Activated CD8-positive, alpha-beta T cell treated with anti-CD3 and anti-CD28 coated beads, Interleukin-2, amount 10 ng/mL, durations not matched to agents 7 days and 5 days (primary cell): ENCODE measurements around the gene ALOX15B. TPM values are rescaled to one million over a fixed set of nuclear protein-coding genes. Genes with fewer than 3 reads are reported as not detected.
A peak's percentile ranks its signal among the peaks of the same experiment; 100 is the strongest.

Experiments used
- ATAC-seq: fragments of 150-1000 bp; cut with Tn5 transposase; one replicate; pipeline ENCODE4 v1.10.0; 2021; ENCODE audit warnings: moderate library complexity
- CTCF ChIA-PET: fragments of 350-600 bp; sonication (Branson Sonifier 250); formaldehyde crosslinking; loops from one replicate; lab custom pipeline; 2021; ENCODE audit warnings: antibody characterized with exemption; lab: Charles Lee
- POLR2A ChIA-PET: fragments of 350-600 bp; sonication (Branson Sonifier 250); formaldehyde crosslinking; loops from one replicate; lab custom pipeline; 2021; ENCODE audit warnings: antibody characterized with exemption; lab: Charles Lee
- DNase-seq: peaks from one replicate; pipeline ENCODE4 v3.0.0-alpha.2; 2020
- H3K27ac Mint-ChIP-seq: one replicate; pipeline ENCODE4 v1.8.0; 2021; ENCODE audit warnings: mild to moderate bottlenecking, mixed read lengths
- H3K27me3 Mint-ChIP-seq: one replicate; pipeline ENCODE4 v1.8.0; 2021; ENCODE audit warnings: low read depth, mixed read lengths
- H3K36me3 Mint-ChIP-seq: one replicate; pipeline ENCODE4 v1.8.0; 2021; ENCODE audit warnings: low read depth, mixed read lengths
- H3K4me1 Mint-ChIP-seq: one replicate; pipeline ENCODE4 v1.8.0; 2021; ENCODE audit warnings: low read depth, mixed read lengths
- H3K4me3 Mint-ChIP-seq: one replicate; pipeline ENCODE4 v1.8.0; 2021; ENCODE audit warnings: mild to moderate bottlenecking, mixed read lengths
- H3K9me3 Mint-ChIP-seq: one replicate; pipeline ENCODE4 v1.8.0; 2022; ENCODE audit warnings: mixed read lengths; ENCODE audit not compliant: insufficient read depth
- total RNA-seq, 2 experiments: library from RNA; stranded (reverse); gene quantifications; one replicate each; pipeline ENCODE4 v1.2.3, GENCODE V29; 2021

ALOX15B gene
- total RNA-seq, 2 experiments from 2014 or later = not detected

DNA sequence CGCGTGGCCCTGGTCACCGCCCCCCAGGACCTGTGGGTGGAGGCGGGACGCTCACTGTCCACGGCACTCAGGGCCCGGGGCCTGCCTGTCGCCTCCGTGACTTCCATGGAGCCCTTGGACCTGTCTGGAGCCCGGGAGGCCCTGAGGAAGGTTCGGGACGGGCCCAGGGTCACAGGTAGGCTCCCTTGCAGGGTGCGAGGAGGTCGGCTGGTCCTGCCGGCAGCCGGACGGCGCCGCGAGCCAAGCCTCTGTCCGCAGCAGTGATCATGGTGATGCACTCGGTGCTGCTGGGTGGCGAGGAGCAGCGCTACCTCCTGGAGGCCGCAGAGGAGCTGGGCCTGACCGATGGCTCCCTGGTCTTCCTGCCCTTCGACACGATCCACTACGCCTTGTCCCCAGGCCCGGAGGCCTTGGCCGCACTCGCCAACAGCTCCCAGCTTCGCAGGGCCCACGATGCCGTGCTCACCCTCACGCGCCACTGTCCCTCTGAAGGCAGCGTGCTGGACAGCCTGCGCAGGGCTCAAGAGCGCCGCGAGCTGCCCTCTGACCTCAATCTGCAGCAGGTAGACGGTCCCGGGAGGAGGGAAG, 35.2 kb upstream of the ALOX15B start:
- no peak overlapping the region for H3K27ac Mint-ChIP-seq
- H3K4me3 Mint-ChIP-seq = no peak overlapping the region
- no peak for DNase-seq
- H3K27me3 Mint-ChIP-seq = peaks cover 40% of the 10 kb centered on the region
- no peaks in the 10 kb centered on the region for H3K36me3 Mint-ChIP-seq
- no peak for ATAC-seq
- H3K9me3 Mint-ChIP-seq = no peaks in the 10 kb centered on the region
- ChIA-PET CTCF (interaction anchor here (0.9 to 1.8 kb wide), 3 partner anchors 14 to 38 kb away, joined by 3 to 8 read pairs (median 7); no protein-coding TSS in a partner anchor), POLR2A (interaction anchor here (0.7 kb wide), 1 partner anchor 72 kb away, joined by 3 read pairs; the partner anchor contains the start of genes CNTROB and TRAPPC1)
- peaks cover 7% of the 10 kb centered on the region for H3K4me1 Mint-ChIP-seq

DNA sequence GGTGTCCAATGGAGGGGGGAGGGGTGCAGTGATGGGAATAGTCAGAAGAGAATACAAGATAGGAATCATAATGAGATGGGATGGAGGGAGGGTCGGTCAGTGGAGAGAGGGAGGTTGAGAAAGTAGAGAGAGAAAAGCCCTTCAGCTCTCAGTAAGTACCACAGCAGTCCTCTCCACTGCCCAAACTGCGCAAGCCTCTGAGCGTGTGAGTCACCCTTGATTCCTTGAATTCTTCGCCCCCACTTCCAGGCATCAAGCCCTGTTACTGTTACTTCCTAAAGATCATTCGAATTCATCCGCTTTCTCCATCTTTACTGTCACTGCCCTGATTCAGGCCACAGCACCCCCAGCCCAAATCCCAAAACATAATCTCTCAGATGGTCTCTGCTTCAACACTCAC, 34.0 kb upstream of the ALOX15B start:
- ChIA-PET POLR2A (no interaction called here), CTCF (interaction anchor here (0.9 to 1.8 kb wide), 9 partner anchors 8 to 143 kb away, joined by 3 to 8 read pairs (median 5); no protein-coding TSS in a partner anchor)
- ATAC-seq (no peak), DNase-seq (no peak)
- Mint-ChIP-seq H3K27me3 (peaks cover 38% of the 10 kb centered on the region), H3K4me3 (no peak overlapping the region), H3K9me3 (no peaks in the 10 kb centered on the region), H3K4me1 (peaks cover 7% of the 10 kb centered on the region), H3K27ac (no peak overlapping the region), H3K36me3 (no peaks in the 10 kb centered on the region)

DNA sequence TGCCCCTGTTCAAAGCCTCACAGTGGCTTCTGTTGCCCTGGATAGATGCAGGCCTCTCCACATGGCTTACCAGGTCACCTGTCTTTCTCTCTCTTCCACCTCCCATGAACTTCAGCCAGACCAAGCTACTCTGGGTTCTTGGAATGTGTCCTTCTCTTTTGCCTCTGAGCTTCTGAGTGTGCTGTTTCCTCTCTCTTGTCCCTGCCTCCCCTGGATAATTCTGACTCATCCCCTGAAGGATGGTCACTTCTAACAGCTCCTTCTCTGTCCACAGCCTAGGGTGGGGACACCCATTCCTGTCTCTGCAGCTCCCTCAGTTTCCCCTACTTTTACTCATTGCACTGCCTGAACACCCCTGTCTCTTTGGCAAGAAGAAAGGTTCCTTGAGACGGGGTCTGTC, 33.5 kb upstream of the ALOX15B start:
- peaks cover 36% of the 10 kb centered on the region for H3K27me3 Mint-ChIP-seq

DNA sequence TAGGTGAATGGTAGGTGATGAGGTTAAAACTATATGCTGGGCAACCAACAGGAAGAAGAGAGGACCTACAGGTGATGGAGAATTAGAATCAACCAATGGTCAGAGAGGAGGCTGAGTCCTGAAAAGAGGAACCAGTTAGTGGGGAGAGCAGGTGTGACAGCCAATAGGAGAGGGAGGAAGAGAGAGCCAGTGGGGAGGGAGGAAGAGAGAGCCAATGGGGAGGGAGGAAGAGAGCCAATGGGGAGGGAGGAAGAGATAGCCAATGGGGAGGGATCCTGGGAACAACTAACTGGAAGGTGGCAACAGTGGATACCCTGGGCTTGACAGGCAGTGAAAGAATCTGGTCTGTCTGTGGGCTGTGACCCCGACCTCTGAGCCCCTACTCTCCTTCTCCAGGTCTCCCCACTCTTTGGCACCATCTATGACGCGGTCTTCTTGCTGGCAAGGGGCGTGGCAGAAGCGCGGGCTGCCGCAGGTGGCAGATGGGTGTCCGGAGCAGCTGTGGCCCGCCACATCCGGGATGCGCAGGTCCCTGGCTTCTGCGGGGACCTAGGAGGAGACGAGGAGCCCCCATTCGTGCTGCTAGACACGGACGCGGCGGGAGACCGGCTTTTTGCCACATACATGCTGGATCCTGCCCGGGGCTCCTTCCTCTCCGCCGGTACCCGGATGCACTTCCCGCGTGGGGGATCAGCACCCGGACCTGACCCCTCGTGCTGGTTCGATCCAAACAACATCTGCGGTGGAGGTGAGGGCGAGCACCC, 32.7 kb upstream of the ALOX15B start:
- Mint-ChIP-seq H3K36me3 (no peaks in the 10 kb centered on the region), H3K27me3 (peaks cover 29% of the 10 kb centered on the region), H3K4me1 (peaks cover 7% of the 10 kb centered on the region), H3K27ac (no peak overlapping the region), H3K4me3 (no peak overlapping the region), H3K9me3 (no peaks in the 10 kb centered on the region)
- no peak for DNase-seq
- POLR2A ChIA-PET = no interaction called here
- CTCF ChIA-PET = interaction anchor here (1.0 to 1.8 kb wide), 6 partner anchors 9 to 145 kb away, joined by 3 to 7 read pairs (median 4); no protein-coding TSS in a partner anchor
- ATAC-seq = peak; percentile 27

More for the DNA sequence above, 33.5 kb upstream of the ALOX15B start:
- peaks cover 7% of the 10 kb centered on the region for H3K4me1 Mint-ChIP-seq
- no peaks in the 10 kb centered on the region for H3K9me3 Mint-ChIP-seq
- no peak overlapping the region for H3K4me3 Mint-ChIP-seq
- CTCF ChIA-PET = interaction anchor here (0.9 to 1.8 kb wide), 9 partner anchors 8 to 144 kb away, joined by 3 to 8 read pairs (median 5); no protein-coding TSS in a partner anchor
- DNase-seq (no peak), ATAC-seq (no peak)
- POLR2A ChIA-PET = no interaction called here
- no peaks in the 10 kb centered on the region for H3K36me3 Mint-ChIP-seq
- no peak overlapping the region for H3K27ac Mint-ChIP-seq

DNA sequence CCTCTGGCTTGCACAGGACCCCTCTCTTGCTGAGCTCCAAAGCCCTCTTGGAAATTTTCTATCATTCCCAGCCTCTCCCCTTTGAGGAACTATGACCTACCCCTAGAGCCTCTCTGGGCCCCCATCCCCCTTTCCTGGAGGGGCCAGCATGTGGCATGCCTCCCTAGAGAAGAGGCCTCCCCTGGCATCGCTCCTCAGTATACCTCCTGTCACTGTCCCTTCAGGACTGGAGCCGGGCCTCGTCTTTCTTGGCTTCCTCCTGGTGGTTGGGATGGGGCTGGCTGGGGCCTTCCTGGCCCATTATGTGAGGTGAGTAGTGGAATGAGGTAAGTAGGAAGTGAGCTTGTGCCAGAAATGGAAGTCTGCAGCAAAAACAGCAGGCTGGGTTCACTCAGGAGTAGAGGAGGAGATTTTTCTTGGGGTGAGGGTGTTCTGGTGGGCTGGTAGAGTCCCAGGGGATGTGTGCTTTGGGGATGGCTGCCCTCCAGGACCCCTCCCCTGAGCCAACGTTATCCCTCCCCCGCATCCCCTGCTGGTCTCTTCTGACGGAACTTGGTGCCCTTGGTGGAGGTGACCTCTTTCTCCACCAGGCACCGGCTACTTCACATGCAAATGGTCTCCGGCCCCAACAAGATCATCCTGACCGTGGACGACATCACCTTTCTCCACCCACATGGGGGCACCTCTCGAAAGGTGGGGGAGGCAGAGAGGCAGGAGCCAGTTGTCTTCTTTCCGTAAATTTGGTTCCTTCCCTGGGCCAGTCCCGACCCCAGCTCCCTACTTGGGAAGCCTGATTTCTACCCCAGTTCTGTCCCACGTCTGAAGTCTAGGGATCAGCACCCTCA, 31.8 kb upstream of the ALOX15B start:
- no peak overlapping the region for H3K27ac Mint-ChIP-seq
- H3K4me1 Mint-ChIP-seq = peaks cover 4% of the 10 kb centered on the region
- H3K27me3 Mint-ChIP-seq = peaks cover 23% of the 10 kb centered on the region
- H3K4me3 Mint-ChIP-seq = no peak overlapping the region
- H3K9me3 Mint-ChIP-seq = no peaks in the 10 kb centered on the region
- H3K36me3 Mint-ChIP-seq = no peaks in the 10 kb centered on the region
- DNase-seq (no peak), ATAC-seq (no peak)
- CTCF ChIA-PET = interaction anchor here (0.7 to 1.8 kb wide), 2 partner anchors 17 to 34 kb away, joined by 4 to 9 read pairs; no protein-coding TSS in a partner anchor
- POLR2A ChIA-PET = no interaction called here

DNA sequence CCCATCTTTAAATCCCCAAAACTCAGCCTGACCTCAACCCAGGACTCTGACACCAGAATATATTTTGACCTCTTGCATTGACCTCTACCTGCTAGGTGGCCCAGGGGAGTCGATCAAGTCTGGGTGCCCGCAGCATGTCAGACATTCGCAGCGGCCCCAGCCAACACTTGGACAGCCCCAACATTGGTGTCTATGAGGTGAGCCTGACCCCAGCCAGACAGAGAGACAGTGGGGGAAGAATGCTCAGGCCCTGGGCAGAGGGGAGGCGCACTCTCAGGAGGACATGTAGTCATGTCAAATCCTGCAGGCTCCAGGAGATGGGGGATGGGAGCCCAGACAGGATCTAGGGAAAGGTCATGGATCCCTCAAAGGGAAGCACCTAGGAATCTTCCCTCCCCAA, 31.0 kb upstream of the ALOX15B start:
- DNase-seq (no peak), ATAC-seq (no peak)
- Mint-ChIP-seq H3K36me3 (no peaks in the 10 kb centered on the region), H3K27me3 (peaks cover 17% of the 10 kb centered on the region), H3K4me1 (no peaks in the 10 kb centered on the region), H3K9me3 (no peaks in the 10 kb centered on the region), H3K27ac (no peak overlapping the region), H3K4me3 (no peak overlapping the region)
- POLR2A ChIA-PET = no interaction called here
- CTCF ChIA-PET = interaction anchor here (0.7 to 1.8 kb wide), 3 partner anchors 10 to 34 kb away, joined by 3 to 9 read pairs (median 4); no protein-coding TSS in a partner anchor

DNA sequence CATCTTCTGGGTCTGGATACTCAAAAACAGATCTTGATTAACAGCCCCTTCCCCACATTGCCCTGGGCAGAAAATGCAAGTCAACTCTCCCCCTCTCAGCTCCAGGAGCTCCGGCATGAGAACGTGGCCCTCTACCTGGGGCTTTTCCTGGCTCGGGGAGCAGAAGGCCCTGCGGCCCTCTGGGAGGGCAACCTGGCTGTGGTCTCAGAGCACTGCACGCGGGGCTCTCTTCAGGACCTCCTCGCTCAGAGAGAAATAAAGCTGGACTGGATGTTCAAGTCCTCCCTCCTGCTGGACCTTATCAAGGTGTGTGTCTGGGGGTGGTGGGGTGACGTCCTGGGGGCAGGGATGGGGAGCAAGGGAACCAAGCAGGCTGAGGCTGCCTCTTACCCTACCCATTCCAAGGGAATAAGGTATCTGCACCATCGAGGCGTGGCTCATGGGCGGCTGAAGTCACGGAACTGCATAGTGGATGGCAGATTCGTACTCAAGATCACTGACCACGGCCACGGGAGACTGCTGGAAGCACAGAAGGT, 26.7 kb upstream of the ALOX15B start:
- DNase-seq = no peak
- Mint-ChIP-seq H3K9me3 (no peaks in the 10 kb centered on the region), H3K4me1 (peaks cover 16% of the 10 kb centered on the region), H3K4me3 (no peak overlapping the region), H3K27ac (no peak overlapping the region), H3K27me3 (peaks cover 18% of the 10 kb centered on the region), H3K36me3 (no peaks in the 10 kb centered on the region)
- ATAC-seq = no peak
- POLR2A ChIA-PET = no interaction called here
- CTCF ChIA-PET = interaction anchor here (1.7 to 1.9 kb wide), 2 partner anchors 22 to 29 kb away, joined by 6 to 7 read pairs; no protein-coding TSS in a partner anchor

DNA sequence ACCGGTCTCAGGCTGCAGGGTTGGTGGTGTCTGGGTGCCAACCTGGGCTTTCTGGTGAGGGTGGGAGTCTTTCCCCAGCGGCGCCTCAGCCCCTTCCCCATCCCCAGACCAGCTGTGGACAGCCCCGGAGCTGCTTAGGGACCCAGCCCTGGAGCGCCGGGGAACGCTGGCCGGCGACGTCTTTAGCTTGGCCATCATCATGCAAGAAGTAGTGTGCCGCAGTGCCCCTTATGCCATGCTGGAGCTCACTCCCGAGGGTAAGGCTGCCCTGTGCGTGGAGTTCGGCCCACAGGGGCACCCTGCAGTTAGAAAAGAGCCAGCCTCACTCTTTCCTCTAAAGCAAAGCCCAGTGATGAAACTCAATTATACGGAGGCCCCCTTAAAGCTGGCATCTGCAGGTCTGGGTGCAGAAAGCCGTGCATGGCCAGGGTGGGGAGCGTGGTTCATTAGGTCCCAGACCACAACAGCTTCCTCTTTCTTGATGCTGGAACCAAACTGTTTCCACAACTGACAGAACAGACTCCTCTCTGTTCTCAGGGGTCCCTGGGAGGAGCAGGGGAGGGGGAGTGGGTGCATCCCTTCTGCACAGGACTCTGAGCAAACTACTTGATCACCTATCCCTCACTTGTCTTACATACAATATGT, 25.7 kb upstream of the ALOX15B start:
- H3K36me3 Mint-ChIP-seq = no peaks in the 10 kb centered on the region
- ChIA-PET POLR2A (no interaction called here), CTCF (interaction anchor here (1.4 to 1.9 kb wide), 3 partner anchors 23 to 97 kb away, joined by 3 to 7 read pairs (median 6); no protein-coding TSS in a partner anchor)

DNA sequence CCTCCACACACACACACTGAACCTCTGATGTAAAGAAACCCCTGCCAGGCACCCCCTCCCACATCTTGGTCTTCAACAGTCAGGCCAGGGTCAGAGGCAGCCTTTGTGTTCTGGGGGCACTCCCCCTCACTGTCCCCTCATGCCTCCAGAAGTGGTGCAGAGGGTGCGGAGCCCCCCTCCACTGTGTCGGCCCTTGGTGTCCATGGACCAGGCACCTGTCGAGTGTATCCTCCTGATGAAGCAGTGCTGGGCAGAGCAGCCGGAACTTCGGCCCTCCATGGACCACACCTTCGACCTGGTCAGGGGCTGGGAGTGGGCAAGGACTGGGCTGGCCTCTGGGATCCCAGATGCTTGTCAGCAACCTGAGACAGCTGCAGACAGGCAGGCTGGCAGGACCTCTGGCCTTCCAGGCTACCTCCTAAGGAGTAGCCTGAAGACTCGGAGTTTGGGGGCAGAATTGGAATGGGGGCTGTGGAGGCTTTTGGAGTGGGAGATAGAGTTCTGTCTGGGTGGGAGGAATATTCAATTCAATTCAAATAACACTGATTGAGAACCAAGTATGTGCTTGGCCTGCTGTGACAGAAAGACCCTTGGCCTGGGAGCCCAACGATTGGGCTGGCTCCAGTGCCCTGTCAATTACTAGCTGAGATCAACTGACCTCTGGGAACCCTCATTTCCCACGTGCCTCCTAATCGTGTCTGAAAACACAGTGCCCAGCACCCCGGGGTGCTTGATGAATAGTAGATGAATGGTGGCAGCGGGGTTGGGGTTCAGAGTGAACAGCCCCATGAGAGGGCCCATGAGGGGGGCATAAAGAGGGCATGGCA, 24.9 kb upstream of the ALOX15B start:
- no peaks in the 10 kb centered on the region for H3K9me3 Mint-ChIP-seq
- no peak overlapping the region for H3K27ac Mint-ChIP-seq
- no peak overlapping the region for H3K4me3 Mint-ChIP-seq
- ChIA-PET POLR2A (interaction anchor here (1.1 kb wide), 1 partner anchor 12 kb away, joined by 3 read pairs; no protein-coding TSS in a partner anchor), CTCF (interaction anchor here (1.0 to 1.9 kb wide), 4 partner anchors 24 to 96 kb away, joined by 3 to 7 read pairs (median 6); no protein-coding TSS in a partner anchor)
- ATAC-seq (no peak), DNase-seq (no peak)
- no peaks in the 10 kb centered on the region for H3K36me3 Mint-ChIP-seq
- peaks cover 18% of the 10 kb centered on the region for H3K4me1 Mint-ChIP-seq
- peaks cover 27% of the 10 kb centered on the region for H3K27me3 Mint-ChIP-seq

More for the DNA sequence above, 25.7 kb upstream of the ALOX15B start:
- Mint-ChIP-seq H3K27me3 (peaks cover 21% of the 10 kb centered on the region), H3K4me3 (no peak overlapping the region), H3K4me1 (peaks cover 16% of the 10 kb centered on the region), H3K9me3 (no peaks in the 10 kb centered on the region), H3K27ac (no peak overlapping the region)
- no peak for ATAC-seq
- DNase-seq = no peak

DNA sequence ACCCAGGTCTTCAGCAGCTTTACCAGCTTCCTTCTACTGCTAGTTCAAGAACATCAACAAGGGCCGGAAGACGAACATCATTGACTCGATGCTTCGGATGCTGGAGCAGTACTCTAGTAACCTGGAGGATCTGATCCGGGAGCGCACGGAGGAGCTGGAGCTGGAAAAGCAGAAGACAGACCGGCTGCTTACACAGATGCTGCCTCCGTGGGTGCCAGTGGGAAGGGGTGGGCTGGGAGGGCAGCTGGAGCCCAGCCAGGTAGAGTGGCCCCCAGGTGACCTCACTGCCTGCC, 24.4 kb upstream of the ALOX15B start:
- no peaks in the 10 kb centered on the region for H3K9me3 Mint-ChIP-seq
- H3K27me3 Mint-ChIP-seq = peaks cover 33% of the 10 kb centered on the region
- DNase-seq (no peak), ATAC-seq (no peak)
- ChIA-PET POLR2A (interaction anchor here (1.1 kb wide), 1 partner anchor 13 kb away, joined by 3 read pairs; no protein-coding TSS in a partner anchor), CTCF (interaction anchor here (1.0 kb wide), 1 partner anchor 27 kb away, joined by 7 read pairs; no protein-coding TSS in a partner anchor)
- no peaks in the 10 kb centered on the region for H3K36me3 Mint-ChIP-seq
- peaks cover 18% of the 10 kb centered on the region for H3K4me1 Mint-ChIP-seq
- no peak overlapping the region for H3K4me3 Mint-ChIP-seq
- no peak overlapping the region for H3K27ac Mint-ChIP-seq
